ENCODE data around the gene ARL5C.

GRCh38 chr17:39151943-39152818, 13.8 kb downstream of the ARL5C start:
- TF ChIP-seq CTCF (IDR thresholded peaks at IDR 0.05) (no peak), POLR2A (IDR thresholded peaks at IDR 0.05) (no peak), EP300 (IDR thresholded peaks at IDR 0.05; ENCODE audit: low read depth) (no peak)
